GM12873 (cell line): ENCODE data around the gene TUBB4A.

Experiments used
- TF ChIP-seq, protein P1 (sequence below): IDR thresholded peaks from 2 replicates; pipeline ENCODE4 v1.5.1; 2012; ENCODE audit warnings: low read depth, mild to moderate bottlenecking, moderate library complexity, low read length, control low read depth; ENCODE audit not compliant: insufficient read depth; ENCODE audit errors: missing control alignments

Gene TUBB4A

DNA sequence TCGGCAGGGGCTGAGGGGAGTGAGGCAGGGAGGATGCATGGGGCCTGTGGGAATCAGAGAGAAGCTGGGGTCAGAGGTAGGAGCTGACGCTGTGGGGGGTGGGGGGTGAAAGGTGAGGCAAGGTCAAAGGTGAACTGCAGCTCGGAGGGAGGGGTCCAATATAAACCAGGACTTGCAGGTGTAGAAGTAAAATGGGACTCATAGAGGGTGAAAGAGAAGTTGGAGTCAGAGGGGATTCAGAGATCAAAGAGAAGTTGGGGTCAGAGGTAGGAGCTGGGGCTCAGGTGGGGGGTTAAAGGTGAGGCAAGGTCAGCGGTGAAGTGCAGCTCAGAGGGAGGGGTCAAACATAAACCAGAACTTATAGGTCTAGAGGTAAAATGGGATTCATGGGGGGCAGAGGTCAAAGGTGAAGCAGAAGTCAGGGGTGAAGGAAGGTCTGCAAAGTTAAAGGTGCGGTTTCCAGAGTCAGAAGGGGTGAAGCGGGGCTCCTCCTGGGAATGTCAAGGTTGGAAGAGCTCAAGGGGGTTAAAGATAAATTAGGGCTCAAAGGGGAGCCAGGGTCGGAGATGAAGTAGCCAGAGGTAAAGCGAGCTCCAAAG lies 7.6 kb downstream of the TUBB4A start:
- TF ChIP-seq, protein P1, sequence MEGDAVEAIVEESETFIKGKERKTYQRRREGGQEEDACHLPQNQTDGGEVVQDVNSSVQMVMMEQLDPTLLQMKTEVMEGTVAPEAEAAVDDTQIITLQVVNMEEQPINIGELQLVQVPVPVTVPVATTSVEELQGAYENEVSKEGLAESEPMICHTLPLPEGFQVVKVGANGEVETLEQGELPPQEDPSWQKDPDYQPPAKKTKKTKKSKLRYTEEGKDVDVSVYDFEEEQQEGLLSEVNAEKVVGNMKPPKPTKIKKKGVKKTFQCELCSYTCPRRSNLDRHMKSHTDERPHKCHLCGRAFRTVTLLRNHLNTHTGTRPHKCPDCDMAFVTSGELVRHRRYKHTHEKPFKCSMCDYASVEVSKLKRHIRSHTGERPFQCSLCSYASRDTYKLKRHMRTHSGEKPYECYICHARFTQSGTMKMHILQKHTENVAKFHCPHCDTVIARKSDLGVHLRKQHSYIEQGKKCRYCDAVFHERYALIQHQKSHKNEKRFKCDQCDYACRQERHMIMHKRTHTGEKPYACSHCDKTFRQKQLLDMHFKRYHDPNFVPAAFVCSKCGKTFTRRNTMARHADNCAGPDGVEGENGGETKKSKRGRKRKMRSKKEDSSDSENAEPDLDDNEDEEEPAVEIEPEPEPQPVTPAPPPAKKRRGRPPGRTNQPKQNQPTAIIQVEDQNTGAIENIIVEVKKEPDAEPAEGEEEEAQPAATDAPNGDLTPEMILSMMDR, result no peak

DNA sequence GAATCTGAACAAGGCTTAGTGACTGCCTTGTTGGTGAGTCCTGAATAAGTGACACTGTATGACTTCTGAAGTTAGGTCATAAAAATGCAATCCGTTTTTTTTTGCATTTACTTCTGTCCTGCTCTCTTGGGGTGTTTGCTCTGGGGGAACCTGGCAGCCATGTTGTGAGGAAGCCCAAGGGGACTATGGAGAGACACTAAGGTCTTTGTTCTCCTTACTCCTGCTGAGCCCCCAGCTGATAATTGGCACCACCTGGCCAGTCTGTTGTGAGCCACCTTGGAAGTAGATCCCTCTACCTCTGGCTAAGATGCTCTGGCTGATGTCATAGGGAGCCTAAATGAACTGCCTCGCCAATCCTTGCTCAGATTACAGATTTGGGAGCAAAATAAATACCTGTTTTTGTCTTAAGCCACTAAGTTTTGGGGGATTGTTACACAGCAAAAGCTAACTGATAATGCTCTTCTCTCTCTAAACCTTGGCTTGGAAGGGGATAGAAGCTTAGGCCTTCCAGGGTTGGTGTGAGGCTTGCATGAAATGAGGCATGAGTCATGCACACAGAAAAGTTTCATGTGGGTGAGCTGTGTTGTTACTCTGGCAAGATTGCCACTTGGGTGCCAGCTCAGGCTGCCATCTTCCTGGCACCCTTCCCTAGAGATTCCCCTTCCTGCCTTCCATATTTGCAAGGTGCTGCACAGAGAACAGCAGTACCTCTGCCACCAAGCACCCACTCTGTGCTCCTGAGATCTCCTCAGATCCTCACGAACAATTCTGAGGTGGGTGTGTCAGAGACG lies 10.1 kb downstream of the TUBB4A start:
- TF ChIP-seq, protein P1, result no peak

DNA sequence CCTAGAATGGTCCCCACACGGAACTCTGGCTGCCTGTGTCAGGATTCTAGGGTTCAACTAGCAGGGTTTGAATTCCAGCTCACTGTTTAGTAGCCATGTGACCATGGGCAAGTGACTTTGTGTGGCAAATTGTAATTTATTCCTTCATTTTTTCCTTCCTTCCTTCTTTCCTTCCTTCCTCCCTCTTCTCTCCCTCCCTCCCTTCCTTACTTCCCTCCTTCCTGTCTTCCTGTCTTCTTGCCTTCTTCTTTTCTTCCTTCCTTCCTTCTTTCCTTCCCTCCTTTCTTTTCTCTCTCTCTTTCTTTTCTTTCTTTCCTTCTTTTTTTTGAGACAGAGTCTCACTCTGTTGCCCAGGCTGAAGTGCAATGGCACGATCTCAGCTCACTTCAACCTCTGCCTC lies 12.0 kb downstream of the TUBB4A start:
- TF ChIP-seq, protein P1, result no peak

DNA sequence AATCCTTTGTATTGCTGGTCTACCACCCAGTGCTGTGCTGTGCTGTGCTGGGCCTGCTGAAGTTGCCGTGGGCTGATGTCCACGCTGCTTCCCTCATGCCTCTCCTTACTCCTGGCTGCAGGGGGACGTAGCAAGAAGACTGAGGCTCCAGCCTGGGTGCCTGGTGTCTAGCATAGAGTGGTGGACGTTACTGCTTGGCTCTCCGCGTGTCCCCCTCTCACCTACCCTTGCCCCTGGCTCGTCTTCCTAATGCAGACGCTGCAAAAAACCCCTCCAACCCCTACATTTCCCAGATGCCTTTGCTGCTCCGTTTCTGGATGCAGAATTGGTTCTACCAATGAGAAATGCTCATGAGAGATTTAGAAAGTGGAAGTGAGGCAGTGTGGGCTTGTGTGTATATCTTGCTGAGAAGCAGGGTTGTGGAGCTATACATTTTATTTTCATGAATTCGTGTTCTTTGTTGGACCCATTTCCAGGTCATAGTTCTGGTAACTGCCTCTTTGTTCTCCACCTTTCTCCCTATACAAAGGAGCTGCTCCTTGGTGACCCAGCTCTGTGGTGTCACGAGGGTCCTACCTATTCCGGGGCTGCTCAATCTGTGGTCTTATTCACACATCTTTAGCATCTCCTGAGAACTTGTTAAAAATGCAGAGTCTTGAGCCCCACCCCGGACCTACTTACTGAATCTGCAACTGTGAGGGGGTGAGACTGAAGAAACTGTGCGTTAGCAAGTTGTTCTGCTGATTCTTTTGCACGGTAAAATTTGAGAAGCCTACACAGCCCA lies 12.6 kb downstream of the TUBB4A start:
- TF ChIP-seq, protein P1, result no peak

DNA sequence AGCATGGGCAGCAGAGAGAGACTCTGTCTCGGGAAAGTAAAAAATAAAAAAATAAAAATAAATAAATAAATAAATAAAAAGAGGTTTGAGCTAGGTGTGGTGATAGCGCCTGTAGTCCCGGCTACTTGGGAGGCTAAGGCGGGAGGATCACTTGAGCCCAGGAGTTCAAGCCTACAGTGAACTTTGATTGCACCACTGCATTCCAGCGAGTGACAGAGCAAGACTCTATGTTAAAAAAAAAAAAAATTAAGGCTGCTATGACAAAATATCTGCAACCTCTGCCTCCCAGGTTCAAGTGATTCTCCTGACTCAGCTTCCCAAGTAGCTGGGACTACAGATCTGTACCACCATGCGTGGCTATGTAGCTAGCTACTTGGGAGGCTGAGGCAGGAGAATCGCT lies 17.3 kb downstream of the TUBB4A start:
- TF ChIP-seq, protein P1, result no peak

DNA sequence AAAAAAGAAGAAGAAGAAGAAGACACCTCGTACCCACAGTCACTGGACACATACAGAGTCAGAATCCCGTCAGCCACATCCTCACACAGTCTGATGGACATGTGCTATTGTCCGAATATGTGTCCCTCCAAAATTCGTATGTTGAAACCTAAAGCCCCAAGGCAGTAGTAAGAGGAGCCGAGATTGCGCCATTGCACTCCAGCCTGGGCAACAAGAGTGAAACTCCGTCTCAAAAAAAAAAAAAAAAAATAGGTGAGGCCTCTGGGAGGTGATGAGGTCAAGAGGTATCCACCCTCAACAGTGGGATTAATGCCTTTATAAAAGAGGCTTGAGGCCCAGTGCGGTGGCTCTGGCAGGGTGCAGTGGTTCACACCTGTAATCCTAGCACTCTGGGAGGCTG lies 17.9 kb downstream of the TUBB4A start:
- TF ChIP-seq, protein P1, result no peak

DNA sequence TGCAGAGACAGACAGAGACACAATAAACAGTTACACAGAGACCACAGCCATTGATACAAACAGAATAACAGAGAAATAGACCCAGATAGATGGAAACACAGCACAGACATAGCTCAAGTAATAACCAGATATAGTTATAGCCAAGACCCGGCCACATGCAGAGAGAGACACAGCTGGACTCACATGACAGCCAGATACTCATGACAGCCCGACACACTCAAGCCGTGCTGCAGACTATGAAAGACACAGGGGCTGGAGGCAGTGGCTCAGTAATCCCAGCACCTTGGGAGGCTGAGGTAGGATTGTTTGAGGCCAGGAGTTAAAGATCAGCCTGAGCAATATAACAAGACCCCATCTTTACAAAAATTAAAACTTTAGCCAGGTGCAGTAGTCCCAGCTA lies 18.9 kb downstream of the TUBB4A start:
- TF ChIP-seq, protein P1, result no peak
